Hepatocyte (in vitro differentiated cells): ENCODE measurements around the gene MAGI1. TPM values are rescaled to one million over a fixed set of nuclear protein-coding genes. Genes with fewer than 3 reads are reported as not detected.
A peak's percentile ranks its signal among the peaks of the same experiment; 100 is the strongest.

Source experiments
- DNase-seq: peaks from one replicate; pipeline ENCODE4 v3.0.0-alpha.2; 2016; ENCODE audit warnings: low spot score
- H2AFZ ChIP-seq: fragments of 200-600 bp; sonication (generic); 2 replicates; pipeline ENCODE4 v1.6.0; 2016; ENCODE audit warnings: antibody characterized with exemption, mild to moderate bottlenecking
- H3K27ac ChIP-seq: fragments of 200-600 bp; sonication (generic); 2 replicates; pipeline ENCODE4 v1.5.1; 2016; ENCODE audit warnings: mild to moderate bottlenecking
- H3K27me3 ChIP-seq: fragments of 200-600 bp; sonication (generic); 2 replicates; pipeline ENCODE4 v1.6.1; 2016
- H3K36me3 ChIP-seq: fragments of 200-600 bp; sonication (generic); replicated peaks from 2 replicates; pipeline ENCODE4 v1.5.1; 2016; ENCODE audit warnings: low read depth; ENCODE audit not compliant: insufficient read depth
- H3K4me1 ChIP-seq: fragments of 200-600 bp; sonication (generic); 2 replicates; pipeline ENCODE4 v1.5.1; 2016; ENCODE audit warnings: mild to moderate bottlenecking, moderate library complexity; ENCODE audit not compliant: insufficient read depth
- H3K4me2 ChIP-seq: fragments of 200-600 bp; sonication (generic); 2 replicates; pipeline ENCODE4 v1.6.0; 2016
- H3K4me3 ChIP-seq: fragments of 200-600 bp; sonication (generic); 2 replicates; pipeline ENCODE4 v1.5.1; 2016; ENCODE audit warnings: mild to moderate bottlenecking
- H3K79me2 ChIP-seq: fragments of 200-600 bp; sonication (generic); 2 replicates; pipeline ENCODE4 v1.6.0; 2017; ENCODE audit warnings: mild to moderate bottlenecking
- H3K9me2 ChIP-seq: fragments of 200-600 bp; sonication (generic); replicated peaks from 2 replicates; pipeline ENCODE4 v1.6.0; 2017; ENCODE audit warnings: mild to moderate bottlenecking; ENCODE audit not compliant: insufficient read depth
- H3K9me3 ChIP-seq: fragments of 200-600 bp; sonication (generic); 2 replicates; pipeline ENCODE4 v1.5.1; 2016; ENCODE audit warnings: low read depth, mild to moderate bottlenecking
- H4K20me1 ChIP-seq: fragments of 200-600 bp; sonication (generic); 2 replicates; pipeline ENCODE4 v1.6.0; 2016; ENCODE audit warnings: mild to moderate bottlenecking; ENCODE audit not compliant: insufficient read depth, poor library complexity, severe bottlenecking
- CTCF ChIP-seq: fragments of 200-600 bp; sonication (generic); IDR thresholded peaks from 2 replicates; pipeline ENCODE4 v1.5.1; 2016; ENCODE audit warnings: antibody characterized with exemption, mild to moderate bottlenecking; ENCODE audit not compliant: poor library complexity
- EZH2 ChIP-seq: fragments of 200-600 bp; sonication (generic); IDR thresholded peaks from 2 replicates; pipeline ENCODE4 v1.6.1; 2016; ENCODE audit warnings: antibody characterized with exemption, mild to moderate bottlenecking, borderline replicate concordance
- EZH2phosphoT487 ChIP-seq: fragments of 200-600 bp; sonication (generic); IDR thresholded peaks from one replicate; pipeline ENCODE4 v1.6.1; 2018; ENCODE audit warnings: antibody characterized with exemption, mild to moderate bottlenecking, low read depth, moderate library complexity; ENCODE audit not compliant: unreplicated experiment, severe bottlenecking
- WGBS: methylation state at CpG from one replicate; pipeline ENCODE4 v1.1.6; 2016; ENCODE audit warnings: low lambda C conversion rate; ENCODE audit errors: missing lambda C conversion rate; 5-methylcytosine and 5-hydroxymethylcytosine counted together
- polyA plus RNA-seq: library from polyadenylated mRNA; unstranded; fragments of >200 nt; fragmentation: Nextera tagmentation; extraction: Ambion mirVana; gene quantifications from 2 replicates; pipeline ENCODE4 v1.2.1, GENCODE V29; 2016
- total RNA-seq: library from RNA; depleted of rRNA; stranded (reverse); fragments of >200 nt; gene quantifications from 2 replicates; pipeline ENCODE4 v1.2.3, GENCODE V29; 2014

Gene MAGI1
- total and polyA plus RNA-seq, 2 experiments from 2014 or later, result 26.2 to 43.5 TPM

GRCh38 chr3:65924762-65925161 is 114.0 kb downstream of the MAGI1 start:
- Histone ChIP-seq H3K4me1 (peaks cover 13% of the 10 kb centered on the region), H3K4me3 (no peak overlapping the region), H2AFZ (no peak overlapping the region), H3K9me3 (no peaks in the 10 kb centered on the region), H4K20me1 (no peaks in the 10 kb centered on the region), H3K79me2 (peaks cover 93% of the 10 kb centered on the region), H3K9me2 (no peaks in the 10 kb centered on the region), H3K4me2 (no peak overlapping the region), H3K27ac (peak overlapping the region; percentile 6), H3K36me3 (no peaks in the 10 kb centered on the region), H3K27me3 (no peaks in the 10 kb centered on the region)
- DNase-seq, result no peak
- TF ChIP-seq EZH2phosphoT487 (no peak), CTCF (no peak), EZH2 (no peak)
- WGBS, result 48% methylated on average over 4 of the region's 4 CpGs

GRCh38 chr3:65922441-65922840 is 116.3 kb downstream of the MAGI1 start:
- Histone ChIP-seq H2AFZ (no peak overlapping the region), H3K4me1 (peaks cover 1% of the 10 kb centered on the region), H3K9me3 (no peaks in the 10 kb centered on the region), H4K20me1 (no peaks in the 10 kb centered on the region), H3K36me3 (no peaks in the 10 kb centered on the region), H3K4me2 (no peak overlapping the region), H3K9me2 (no peaks in the 10 kb centered on the region), H3K27ac (no peak overlapping the region), H3K27me3 (no peaks in the 10 kb centered on the region), H3K79me2 (peaks cover 98% of the 10 kb centered on the region), H3K4me3 (no peak overlapping the region)
- WGBS, result 89% methylated on average over 2 of the region's 2 CpGs
- no peak for DNase-seq
- TF ChIP-seq CTCF, result no peak
- no peak for TF ChIP-seq EZH2phosphoT487
- no peak for TF ChIP-seq EZH2

GRCh38 chr3:65919826-65920225 is 118.9 kb downstream of the MAGI1 start:
- Histone ChIP-seq H3K36me3 (no peaks in the 10 kb centered on the region), H2AFZ (no peak overlapping the region), H3K9me3 (no peaks in the 10 kb centered on the region), H3K27me3 (no peaks in the 10 kb centered on the region), H3K4me1 (no peaks in the 10 kb centered on the region), H3K79me2 (peaks cover 93% of the 10 kb centered on the region), H3K4me3 (no peak overlapping the region), H4K20me1 (no peaks in the 10 kb centered on the region), H3K4me2 (no peak overlapping the region), H3K9me2 (no peaks in the 10 kb centered on the region), H3K27ac (no peak overlapping the region)
- no peak for DNase-seq
- TF ChIP-seq EZH2phosphoT487, result no peak
- no peak for TF ChIP-seq EZH2
- no peak for TF ChIP-seq CTCF
- 90% methylated on average over 2 of the region's 2 CpGs for WGBS

- Histone ChIP-seq H3K4me2 (no peak overlapping the region), H2AFZ (no peak overlapping the region), H3K27ac (no peak overlapping the region), H4K20me1 (no peaks in the 10 kb centered on the region), H3K36me3 (no peaks in the 10 kb centered on the region), H3K4me1 (no peaks in the 10 kb centered on the region), H3K9me3 (no peaks in the 10 kb centered on the region), H3K9me2 (no peaks in the 10 kb centered on the region), H3K4me3 (no peak overlapping the region), H3K27me3 (no peaks in the 10 kb centered on the region), H3K79me2 (peaks cover 90% of the 10 kb centered on the region)
- DNase-seq, result no peak
- no peak for TF ChIP-seq EZH2
- TF ChIP-seq CTCF, result no peak
- TF ChIP-seq EZH2phosphoT487, result no peak
- 76% methylated on average over 2 of the region's 2 CpGs for WGBS
Observed at GRCh38 chr3:65915477-65915876, 123.2 kb downstream of the MAGI1 start.
